ENCODE data around the gene SETD2.

- TF ChIP-seq, protein P1, sequence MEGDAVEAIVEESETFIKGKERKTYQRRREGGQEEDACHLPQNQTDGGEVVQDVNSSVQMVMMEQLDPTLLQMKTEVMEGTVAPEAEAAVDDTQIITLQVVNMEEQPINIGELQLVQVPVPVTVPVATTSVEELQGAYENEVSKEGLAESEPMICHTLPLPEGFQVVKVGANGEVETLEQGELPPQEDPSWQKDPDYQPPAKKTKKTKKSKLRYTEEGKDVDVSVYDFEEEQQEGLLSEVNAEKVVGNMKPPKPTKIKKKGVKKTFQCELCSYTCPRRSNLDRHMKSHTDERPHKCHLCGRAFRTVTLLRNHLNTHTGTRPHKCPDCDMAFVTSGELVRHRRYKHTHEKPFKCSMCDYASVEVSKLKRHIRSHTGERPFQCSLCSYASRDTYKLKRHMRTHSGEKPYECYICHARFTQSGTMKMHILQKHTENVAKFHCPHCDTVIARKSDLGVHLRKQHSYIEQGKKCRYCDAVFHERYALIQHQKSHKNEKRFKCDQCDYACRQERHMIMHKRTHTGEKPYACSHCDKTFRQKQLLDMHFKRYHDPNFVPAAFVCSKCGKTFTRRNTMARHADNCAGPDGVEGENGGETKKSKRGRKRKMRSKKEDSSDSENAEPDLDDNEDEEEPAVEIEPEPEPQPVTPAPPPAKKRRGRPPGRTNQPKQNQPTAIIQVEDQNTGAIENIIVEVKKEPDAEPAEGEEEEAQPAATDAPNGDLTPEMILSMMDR (IDR thresholded peaks at IDR 0.05; ENCODE audit: insufficient read depth, low read length), result no peak
- TF ChIP-seq POLR2AphosphoS5 (IDR thresholded peaks at IDR 0.05; ENCODE audit: low read depth) (no peak), REST (IDR thresholded peaks at IDR 0.05; ENCODE audit: insufficient replicate concordance, low read depth) (no peak)
Observed at GRCh38 chr3:47047673-47048072, 116.2 kb downstream of the SETD2 start.

Data from HL-60 (cell line).